Right atrium auricular region (tissue), 2 donors: ENCODE results near the gene LEP. TPM values are rescaled to one million over a fixed set of nuclear protein-coding genes. Genes with fewer than 3 reads are reported as not detected.

Experiments used
- DNase-seq: peaks from one replicate; pipeline ENCODE4 v3.0.0-alpha.2; 2019; ENCODE audit warnings: low spot score
- H3K27ac ChIP-seq, 2 donors: fragments of 200-600 bp; sonication (generic); 1 replicate in 1 of 2; 2 replicates in 1 of 2; pipeline ENCODE4 v1.5.1; 2016 to 2019
- H3K27me3 ChIP-seq, 2 donors: fragments of 200-600 bp; sonication (generic); one replicate each; pipeline versions ENCODE4 v1.5.1 to v1.6.0; 2017 to 2019
- H3K36me3 ChIP-seq: fragments of 200-600 bp; sonication (generic); one replicate; pipeline ENCODE4 v1.5.1; 2016
- H3K4me1 ChIP-seq, 2 donors: fragments of 200-600 bp; sonication (generic); one replicate each; pipeline versions ENCODE4 v1.5.1 to v1.6.0; 2017 to 2019
- H3K4me3 ChIP-seq, 2 donors: fragments of 200-600 bp; sonication (generic); 1 replicate in 1 of 2; 2 replicates in 1 of 2; pipeline ENCODE4 v1.5.1; 2017 to 2019; ENCODE audit warnings: mild to moderate bottlenecking in 1 of 2, moderate library complexity in 1 of 2
- H3K9me3 ChIP-seq, 2 donors: fragments of 200-600 bp; sonication (generic); one replicate each; pipeline ENCODE4 v1.5.1; 2019
- total RNA-seq, 2 donors: library from RNA; depleted of rRNA; stranded (reverse); fragments of >200 nt; gene quantifications; one replicate each; pipeline ENCODE4 v1.1.0, GENCODE V29; 2016
- TF ChIP-seq, protein P1 (sequence below), 2 donors: fragments of 200-600 bp; sonication (generic); IDR thresholded peaks; one replicate each; pipeline ENCODE4 v1.5.1; 2019; ENCODE audit warnings: antibody characterized with exemption in 2 of 2

Gene LEP
- total RNA-seq, 2 donors from 2014 or later = 0.22 to 2.2 TPM

DNA sequence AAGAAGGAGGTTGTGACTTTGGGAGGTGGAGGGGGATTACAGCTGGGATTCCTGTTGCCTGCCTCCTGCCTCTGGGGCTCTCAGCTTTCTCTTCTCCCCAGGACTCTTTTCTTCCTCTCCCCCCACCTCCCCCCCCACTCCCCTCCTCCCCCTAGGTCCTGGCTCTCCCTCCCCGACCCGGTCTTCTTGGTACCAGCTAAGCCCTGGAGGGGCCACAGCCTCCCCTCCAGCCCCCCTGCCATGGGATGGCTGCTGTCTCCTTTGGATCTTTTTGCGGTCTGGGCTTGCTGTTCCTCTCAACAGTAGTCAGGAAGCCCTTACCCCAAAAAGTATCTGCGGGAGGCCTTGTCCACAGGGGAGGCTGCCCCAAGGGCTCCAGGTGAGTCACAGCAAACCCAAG is 33.5 kb upstream of the LEP start:
- Histone ChIP-seq H3K36me3 (no peaks in the 10 kb centered on the region), H3K4me1 (no peaks in the 10 kb centered on the region), H3K4me3 (no peak overlapping the region), H3K9me3 (no peaks in the 10 kb centered on the region), H3K27me3 (peaks cover 0 to 6% of the 10 kb centered on the region in 2 donors), H3K27ac (no peak overlapping the region)
- TF ChIP-seq, protein P1, sequence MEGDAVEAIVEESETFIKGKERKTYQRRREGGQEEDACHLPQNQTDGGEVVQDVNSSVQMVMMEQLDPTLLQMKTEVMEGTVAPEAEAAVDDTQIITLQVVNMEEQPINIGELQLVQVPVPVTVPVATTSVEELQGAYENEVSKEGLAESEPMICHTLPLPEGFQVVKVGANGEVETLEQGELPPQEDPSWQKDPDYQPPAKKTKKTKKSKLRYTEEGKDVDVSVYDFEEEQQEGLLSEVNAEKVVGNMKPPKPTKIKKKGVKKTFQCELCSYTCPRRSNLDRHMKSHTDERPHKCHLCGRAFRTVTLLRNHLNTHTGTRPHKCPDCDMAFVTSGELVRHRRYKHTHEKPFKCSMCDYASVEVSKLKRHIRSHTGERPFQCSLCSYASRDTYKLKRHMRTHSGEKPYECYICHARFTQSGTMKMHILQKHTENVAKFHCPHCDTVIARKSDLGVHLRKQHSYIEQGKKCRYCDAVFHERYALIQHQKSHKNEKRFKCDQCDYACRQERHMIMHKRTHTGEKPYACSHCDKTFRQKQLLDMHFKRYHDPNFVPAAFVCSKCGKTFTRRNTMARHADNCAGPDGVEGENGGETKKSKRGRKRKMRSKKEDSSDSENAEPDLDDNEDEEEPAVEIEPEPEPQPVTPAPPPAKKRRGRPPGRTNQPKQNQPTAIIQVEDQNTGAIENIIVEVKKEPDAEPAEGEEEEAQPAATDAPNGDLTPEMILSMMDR (IDR thresholded peaks at IDR 0.05) = no peak
- no peak for DNase-seq

DNA sequence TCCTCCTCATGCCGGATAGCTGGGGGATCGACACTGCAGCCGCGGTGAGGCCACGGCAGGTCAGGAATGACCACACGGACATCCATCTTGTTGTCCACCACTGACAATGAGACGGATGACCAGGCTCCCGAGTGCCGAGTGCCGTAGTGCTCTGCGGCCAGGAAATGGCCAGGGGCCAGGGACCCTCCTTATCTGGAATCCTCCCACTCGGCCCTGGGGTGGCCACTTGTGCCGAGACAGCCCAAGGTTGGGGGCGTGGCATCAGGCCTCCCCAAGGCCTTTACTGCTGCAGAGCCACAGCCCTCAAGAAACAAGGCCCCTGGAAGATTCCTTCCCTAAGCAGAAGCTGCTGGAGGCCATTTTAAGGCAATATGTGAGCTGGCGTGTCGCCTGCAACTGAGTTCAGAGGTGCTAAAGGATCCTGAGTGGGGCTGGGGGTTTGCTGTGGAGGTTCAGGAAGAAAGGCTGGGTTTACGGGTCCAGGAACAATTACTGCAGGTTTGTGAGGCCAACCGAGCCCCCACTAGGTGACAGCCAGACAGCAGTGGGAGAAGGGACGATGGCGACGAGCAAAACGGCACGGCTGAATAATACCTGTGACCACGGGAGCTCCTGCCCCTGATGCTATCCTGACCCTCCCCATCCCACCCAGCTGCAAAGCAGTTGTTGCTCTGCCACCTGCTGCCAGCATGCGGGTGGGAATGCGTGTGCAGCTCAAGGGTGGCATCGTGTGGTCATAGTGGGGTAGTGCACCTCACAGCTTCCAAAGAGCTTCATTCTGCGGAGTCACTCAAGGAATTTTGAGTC is 31.6 kb upstream of the LEP start:
- H3K9me3 ChIP-seq = no peaks in the 10 kb centered on the region
- TF ChIP-seq, protein P1 (IDR thresholded peaks at IDR 0.05) = peak; percentile 97 to 99
- peak; percentile 78 for DNase-seq
- H3K27ac ChIP-seq = no peak overlapping the region
- H3K36me3 ChIP-seq = no peaks in the 10 kb centered on the region
- H3K4me3 ChIP-seq = no peak overlapping the region
- H3K4me1 ChIP-seq = no peaks in the 10 kb centered on the region
- H3K27me3 ChIP-seq = no peaks in the 10 kb centered on the region

DNA sequence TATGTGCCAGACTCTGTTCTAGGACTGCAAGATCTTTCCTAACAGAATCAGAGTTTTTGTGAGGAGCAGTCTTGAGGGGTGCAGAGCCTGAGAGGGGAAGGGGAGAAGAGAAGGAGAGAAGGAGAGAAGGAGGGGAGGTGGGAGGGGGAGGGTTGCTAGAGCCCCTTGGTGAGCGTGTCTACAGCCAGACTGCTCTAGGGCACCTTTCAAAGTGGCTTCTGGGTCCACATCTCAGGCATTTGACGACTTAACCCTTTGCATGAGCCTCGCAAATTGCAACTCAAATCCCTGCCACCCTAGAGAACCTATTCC is 31.1 kb upstream of the LEP start:
- DNase-seq = no peak
- H3K27ac ChIP-seq = no peak overlapping the region
- no peak overlapping the region for H3K4me3 ChIP-seq
- H3K27me3 ChIP-seq = no peaks in the 10 kb centered on the region
- no peaks in the 10 kb centered on the region for H3K9me3 ChIP-seq
- TF ChIP-seq, protein P1 (IDR thresholded peaks at IDR 0.05) = no peak
- H3K4me1 ChIP-seq = no peaks in the 10 kb centered on the region
- no peaks in the 10 kb centered on the region for H3K36me3 ChIP-seq

DNA sequence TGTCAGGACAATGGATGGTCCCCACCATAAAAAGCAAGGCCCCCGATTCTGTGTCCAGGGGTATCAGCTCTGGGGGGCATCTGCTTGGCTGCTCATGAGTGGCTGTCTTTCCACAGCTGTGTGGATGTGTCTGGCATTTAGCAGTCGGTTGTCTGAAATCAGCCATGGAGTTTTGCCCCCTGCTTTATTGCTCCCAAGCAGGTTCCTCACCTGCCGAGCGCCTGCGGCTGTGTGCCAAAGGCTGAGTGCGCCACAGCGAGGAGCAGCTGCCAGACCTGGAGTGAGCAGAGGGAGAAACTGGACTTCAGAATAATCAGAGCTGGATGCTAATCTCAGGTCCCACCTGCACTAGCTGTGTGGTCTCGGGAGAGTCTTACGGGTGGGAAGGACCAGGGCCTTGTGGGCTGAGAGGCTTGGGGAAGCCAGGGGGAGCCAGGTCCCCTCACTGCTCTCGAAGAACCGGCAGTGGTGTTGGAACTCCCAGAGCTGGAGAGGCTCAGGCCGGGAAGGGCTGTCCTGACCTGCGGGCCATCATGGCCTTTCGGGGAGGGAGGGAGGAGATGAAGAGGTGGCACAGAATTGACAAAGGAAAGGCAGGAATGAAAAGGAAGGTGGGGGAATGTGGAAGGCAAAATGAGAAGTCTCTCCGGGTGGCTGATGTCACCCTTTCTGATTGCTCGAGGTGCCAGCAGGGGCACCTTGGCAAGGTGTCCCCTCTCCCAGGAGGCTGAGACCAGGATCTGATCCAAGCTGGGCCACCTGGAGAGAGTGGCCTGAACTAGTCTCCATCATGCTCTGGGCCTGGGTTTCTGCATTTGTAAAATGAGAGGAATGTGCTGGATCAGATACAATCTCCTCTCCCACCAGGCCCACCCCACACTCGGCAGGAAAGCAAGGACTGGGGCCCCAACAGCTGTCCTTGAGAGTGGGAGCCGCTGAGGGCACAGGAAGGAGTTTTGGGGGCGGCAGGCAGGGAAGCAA is 30.2 kb upstream of the LEP start:
- Histone ChIP-seq H3K27ac (no peak overlapping the region), H3K36me3 (no peaks in the 10 kb centered on the region), H3K9me3 (no peaks in the 10 kb centered on the region), H3K4me3 (no peak overlapping the region), H3K27me3 (no peaks in the 10 kb centered on the region), H3K4me1 (no peaks in the 10 kb centered on the region)
- DNase-seq = no peak
- TF ChIP-seq, protein P1 (IDR thresholded peaks at IDR 0.05) = no peak

DNA sequence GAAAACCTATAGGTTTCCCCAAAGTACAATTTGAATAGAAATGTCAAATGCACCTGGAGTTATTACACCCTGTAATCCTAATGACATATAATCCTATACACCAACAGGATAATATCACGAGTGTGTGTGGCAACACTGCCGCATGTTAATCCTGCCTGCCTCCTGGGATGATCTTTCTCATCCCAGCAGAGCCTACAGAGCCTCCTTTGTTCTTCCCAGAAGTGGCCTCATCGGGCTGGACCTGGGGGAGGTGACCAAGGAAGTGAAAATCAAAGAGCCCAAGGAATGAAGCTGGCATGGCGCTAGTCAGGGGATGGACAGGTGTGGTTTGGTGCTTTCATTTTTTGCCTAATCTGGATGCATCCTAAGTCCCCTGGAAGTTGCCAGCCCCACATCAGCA is 29.5 kb upstream of the LEP start:
- Histone ChIP-seq H3K36me3 (no peaks in the 10 kb centered on the region), H3K4me3 (no peak overlapping the region), H3K27me3 (no peaks in the 10 kb centered on the region), H3K4me1 (no peaks in the 10 kb centered on the region), H3K27ac (no peak overlapping the region), H3K9me3 (no peaks in the 10 kb centered on the region)
- DNase-seq = no peak
- TF ChIP-seq, protein P1 (IDR thresholded peaks at IDR 0.05) = no peak
